Stimulated activated CD8-positive, alpha-beta memory T cell treated with anti-CD3 and anti-CD28 coated beads, Interleukin-15, amount 100 ng/mL, for 24 hours (primary cell): Measurements from ENCODE around the gene SLC25A40.
A peak's percentile ranks its signal among the peaks of the same experiment; 100 is the strongest.
"Not testable (repeated sequence)": the region's sequence is repeated elsewhere in the genome, so short reads cannot be mapped to it uniquely, and the experiment has no call there.

Experiments
- DNase-seq: peaks from one replicate; pipeline ENCODE4 v3.0.0-alpha.2; 2020; ENCODE audit warnings: low read depth

The SLC25A40 gene

GRCh38 chr7:87876040-87876868 is at the start of gene SLC25A40, which contains the start of gene DBF4:
SLC25A40 (minus strand) TSS chr7:87876360; CDS start chr7:87858727, 17,633 bp downstream.
DBF4 (plus strand) TSS chr7:87876493; CDS start chr7:87876733, 240 bp downstream.
- peak; percentile 93 for DNase-seq

- DNase-seq = not testable (repeated sequence)
Observed at GRCh38 chr7:87922759-87923395, 46.7 kb upstream of the SLC25A40 start.

- DNase-seq = no peak
Observed at GRCh38 chr7:87920578-87920977, 44.4 kb upstream of the SLC25A40 start.

- DNase-seq = no peak
Observed at GRCh38 chr7:87919875-87920274, 43.7 kb upstream of the SLC25A40 start.

GRCh38 chr7:87918740-87919139 is 42.6 kb upstream of the SLC25A40 start:
- DNase-seq = no peak

- DNase-seq = no peak
Observed at GRCh38 chr7:87912121-87912520, 36.0 kb upstream of the SLC25A40 start.

- not testable (repeated sequence) for DNase-seq
Observed at GRCh38 chr7:87908814-87909213, 32.7 kb upstream of the SLC25A40 start.

GRCh38 chr7:87907136-87907906 is 31.2 kb upstream of the SLC25A40 start:
- not testable (repeated sequence) for DNase-seq

- no peak for DNase-seq
Observed at GRCh38 chr7:87899255-87899654, 23.1 kb upstream of the SLC25A40 start.

GRCh38 chr7:87895363-87895762 is 19.2 kb upstream of the SLC25A40 start:
- DNase-seq = no peak

- no peak for DNase-seq
Observed at GRCh38 chr7:87886875-87887274, 10.7 kb upstream of the SLC25A40 start.

- no peak for DNase-seq
Observed at GRCh38 chr7:87885018-87885417, 8.9 kb upstream of the SLC25A40 start.

- no peak for DNase-seq
Observed at GRCh38 chr7:87882151-87882937, 6.2 kb upstream of the SLC25A40 start.

GRCh38 chr7:87878208-87878735 is 2.1 kb upstream of the SLC25A40 start:
- DNase-seq = no peak

GRCh38 chr7:87877366-87878040 is 1.3 kb upstream of the SLC25A40 start:
- DNase-seq = no peak

GRCh38 chr7:87876869-87877234 is 692 bp upstream of the SLC25A40 start:
- peak; percentile 20 for DNase-seq

- no peak for DNase-seq
Observed at GRCh38 chr7:87875151-87876039, 765 bp downstream of the SLC25A40 start.

GRCh38 chr7:87874066-87874465 is 2.1 kb downstream of the SLC25A40 start:
- DNase-seq = no peak

GRCh38 chr7:87873328-87873727 is 2.8 kb downstream of the SLC25A40 start:
- DNase-seq = not testable (repeated sequence)

GRCh38 chr7:87872346-87872745 is 3.8 kb downstream of the SLC25A40 start:
- no peak for DNase-seq
